GM12878 (cell line): Measurements from ENCODE around the gene EVX2. TPM values are rescaled to one million over a fixed set of nuclear protein-coding genes. Genes with fewer than 3 reads are reported as not detected.

Source experiments
- ATAC-seq: fragments of 200-7000 bp; cut with Tn5 transposase; 3 replicates; pipeline ENCODE4 v1.9.1; 2020; ENCODE audit warnings: mild to moderate bottlenecking, moderate library complexity
- BruUV-seq: library from RNA; stranded (reverse); fragments of 400-500 nt; replicated peaks from 2 replicates; lab custom pipeline; 2021; lab: Mats Ljungman, UMichigan
- CTCF ChIA-PET: fragments of 300-600 bp; sonication (Branson Sonifier 250); formaldehyde crosslinking; extraction: SDS; loops from one replicate; lab custom pipeline; 2021; ENCODE audit warnings: inconsistent platforms; lab: Yijun Ruan, JAX
- POLR2A ChIA-PET: fragments of 350-600 bp; formaldehyde crosslinking; extraction: SDS; loops from one replicate; lab custom pipeline; 2021; ENCODE audit warnings: inconsistent platforms; lab: Charles Lee
- RAD21 ChIA-PET: fragments of 300-600 bp; sonication (Branson Sonifier 250); formaldehyde crosslinking; loops from one replicate; lab custom pipeline; 2023; ENCODE audit warnings: antibody characterized with exemption; ENCODE audit not compliant: unreplicated experiment; lab: Charles Lee
- SMC1A ChIA-PET: fragments of 300-600 bp; sonication (Branson Sonifier 250); formaldehyde crosslinking; loops from one replicate; lab custom pipeline; 2023; ENCODE audit not compliant: unreplicated experiment, uncharacterized antibody; lab: Charles Lee
- DNase-seq: peaks from one replicate; pipeline ENCODE4 v3.0.0-alpha.2; 2011; ENCODE audit warnings: low read depth, low spot score
- FAIRE-seq: peaks from 3 replicates; lab custom pipeline; 2011; peaks lifted over from hg19 to GRCh38; lab: Jason Lieb, UNC
- H2AFZ ChIP-seq: 2 replicates; pipeline ENCODE4 v1.6.0; 2011; ENCODE audit warnings: low read depth, low read length, control low read depth; ENCODE audit not compliant: control insufficient read depth
- H3K27ac ChIP-seq: 2 replicates; pipeline ENCODE4 v1.5.1; 2011; ENCODE audit warnings: control low read depth; ENCODE audit not compliant: control insufficient read depth, insufficient read depth
- H3K27me3 ChIP-seq, 2 experiments: replicated peaks in 1 of 2; 2 replicates each; pipeline versions ENCODE4 v1.6.0 to v1.6.1; 2011; ENCODE audit warnings: low read length in 1 of 2; ENCODE audit not compliant: control insufficient read depth in 2 of 2, insufficient read depth in 2 of 2
- H3K36me3 ChIP-seq, 2 experiments: 2 replicates each; pipeline ENCODE4 v1.5.1; 2011; ENCODE audit warnings: low read length in 1 of 2; ENCODE audit not compliant: control insufficient read depth in 2 of 2, insufficient read depth in 2 of 2
- H3K4me1 ChIP-seq: 2 replicates; pipeline ENCODE4 v1.6.1; 2011; ENCODE audit warnings: mild to moderate bottlenecking, low read length, moderate library complexity, mixed read lengths; ENCODE audit not compliant: control insufficient read depth, insufficient read depth
- H3K4me2 ChIP-seq: 2 replicates; pipeline ENCODE4 v1.6.0; 2011; ENCODE audit warnings: control low read depth; ENCODE audit not compliant: control insufficient read depth, insufficient read depth
- H3K4me3 ChIP-seq: fragments of 200-600 bp; sonication (generic); 2 replicates; pipeline ENCODE4 v1.5.1; 2016
- H3K79me2 ChIP-seq: 2 replicates; pipeline ENCODE4 v1.6.0; 2011; ENCODE audit warnings: low read length; ENCODE audit not compliant: control insufficient read depth, insufficient read depth
- H3K9ac ChIP-seq: 2 replicates; pipeline ENCODE4 v1.8.0; 2011; ENCODE audit warnings: low read length, control low read depth, mixed read lengths; ENCODE audit not compliant: control insufficient read depth, insufficient read depth
- H3K9me3 ChIP-seq: replicated peaks from 3 replicates; pipeline ENCODE4 v1.5.1; 2011; ENCODE audit warnings: mild to moderate bottlenecking, low read length; ENCODE audit not compliant: control insufficient read depth, insufficient read depth
- H4K20me1 ChIP-seq: 2 replicates; pipeline ENCODE4 v1.6.0; 2011; ENCODE audit not compliant: control insufficient read depth, insufficient read depth
- ASH2L ChIP-seq: fragments of 300-600, 200-600 bp; sonication (generic); IDR thresholded peaks from 2 replicates; pipeline ENCODE4 v1.6.1; 2017; ENCODE audit warnings: low read depth, mild to moderate bottlenecking, borderline replicate concordance
- ATF2 ChIP-seq: IDR thresholded peaks from 2 replicates; pipeline ENCODE4 v1.6.1; 2012; ENCODE audit warnings: low read length, inconsistent platforms
- BRCA1 ChIP-seq: IDR thresholded peaks from 2 replicates; pipeline ENCODE4 v1.6.1; 2011; ENCODE audit warnings: low read depth, low read length, improper control_type of control experiment
- CHD2 ChIP-seq: IDR thresholded peaks from 2 replicates; pipeline ENCODE4 v1.6.1; 2011; ENCODE audit warnings: low read depth, low read length, improper control_type of control experiment, borderline replicate concordance
- MXI1 ChIP-seq: fragments of 150-350 bp; IDR thresholded peaks from 2 replicates; pipeline ENCODE4 v1.6.1; 2011; ENCODE audit warnings: low read depth, mild to moderate bottlenecking, inconsistent platforms, low read length, improper control_type of control experiment
- MYB ChIP-seq: fragments of 150-350 bp; IDR thresholded peaks from 2 replicates; pipeline ENCODE4 v1.6.1; 2014; ENCODE audit warnings: mild to moderate bottlenecking, low read depth, low read length, borderline replicate concordance
- NBN ChIP-seq: fragments of 450-650 bp; IDR thresholded peaks from 2 replicates; pipeline ENCODE4 v1.6.1; 2016
- RELB ChIP-seq: fragments of 450-650 bp; IDR thresholded peaks from 2 replicates; pipeline ENCODE4 v1.6.1; 2017; ENCODE audit warnings: low read depth, mild to moderate bottlenecking, moderate library complexity
- SUZ12 ChIP-seq: fragments of 200-600 bp; sonication (generic); IDR thresholded peaks from one replicate; pipeline ENCODE4 v1.6.1; 2018; ENCODE audit warnings: antibody characterized with exemption, mild to moderate bottlenecking; ENCODE audit not compliant: unreplicated experiment
- TBL1XR1 ChIP-seq: IDR thresholded peaks from 2 replicates; pipeline ENCODE4 v1.6.1; 2012; ENCODE audit warnings: low read depth, low read length, improper control_type of control experiment
- WGBS: methylation state at CpG from one replicate; pipeline ENCODE4 v1.1.6; 2016; ENCODE audit warnings: low lambda C conversion rate; ENCODE audit not compliant: insufficient replicate concordance, insufficient coverage; ENCODE audit errors: missing lambda C conversion rate; 5-methylcytosine and 5-hydroxymethylcytosine counted together
- in situ Hi-C: fragments of 300-500 bp; cut with MboI; formaldehyde crosslinking; loops from 9 replicates; pipeline ENCODE4 v1.14.3; 2018; ENCODE audit warnings: mixed read lengths
- intact Hi-C: fragments of 100-400 bp; cut with micrococcal nuclease; formaldehyde crosslinking; loops from one replicate; pipeline ENCODE4 v1.14.2; 2022; ENCODE audit not compliant: unreplicated experiment
- polyA plus RNA-seq, 11 experiments: library from polyadenylated mRNA; depleted of rRNA in 4 of 11; unstranded in 6 of 11; stranded (reverse) in 5 of 11; fragments of >200 nt; fragmentation: Nextera tagmentation in 4 of 11; fragmentation: Illumina TruSeq in 1 of 11; extraction: Ambion mirVana in 4 of 11; extraction: Trizol in 1 of 11; gene quantifications; 1 replicate in 1 of 11; 2 replicates in 10 of 11; pipeline versions ENCODE4 v1.2.1 to v1.2.3, GENCODE V29; 2011 to 2016; ENCODE audit warnings: inconsistent platforms in 2 of 11, missing spikeins in 2 of 11, low read depth in 1 of 11
- total RNA-seq, 4 experiments: library from RNA; depleted of rRNA in 3 of 4; stranded (reverse); fragments of >200 nt in 3 of 4; fragmentation: Illumina TruSeq in 1 of 4; extraction: Trizol in 1 of 4; gene quantifications; 2 replicates each; pipeline versions ENCODE4 v1.2.1 to v1.2.3, GENCODE V29; 2013 to 2021

Gene EVX2
- total and polyA plus RNA-seq, 10 of the 15 experiments (the other 5 are each of a cell fraction or from before 2014, with no cell fraction given): not detected

GRCh38 chr2:176132205-176133171, 48.7 kb upstream of the EVX2 start:
- H4K20me1 ChIP-seq: no peaks in the 10 kb centered on the region
- H3K9me3 ChIP-seq: peaks cover 1% of the 10 kb centered on the region; the same call in 2 of the 3 replicates
- H3K27me3 ChIP-seq: peaks cover 10 to 32% of the 10 kb centered on the region in 2 experiments
- peak overlapping the region; percentile 6; the same call in 1 of the 2 replicates for H3K4me3 ChIP-seq
- WGBS: 25% methylated on average over 30 of the region's 33 CpGs
- ChIA-PET POLR2A (no interaction called here), CTCF (interaction anchor here (0.7 to 3.4 kb wide), 15 partner anchors 8 to 1215 kb away, joined by 3 to 36 read pairs (median 7); no protein-coding TSS in a partner anchor)
- DNase-seq (no peak), ATAC-seq (no peak)
- H3K27ac ChIP-seq: no peak overlapping the region
- BruUV-seq: no TSS peak
- no peaks in the 10 kb centered on the region for H3K79me2 ChIP-seq
- TF ChIP-seq BRCA1: no peak
- TF ChIP-seq SUZ12: peak; percentile 34
- TF ChIP-seq NBN: no peak
- TF ChIP-seq ASH2L: no peak
- TF ChIP-seq, all 136 proteins: peak for 1
- H2AFZ ChIP-seq: no peak overlapping the region
- SMC1A ChIA-PET: interaction anchor here (0.7 to 3.2 kb wide), 12 partner anchors 10 to 1029 kb away, joined by 3 to 13 read pairs (median 4); no protein-coding TSS in a partner anchor
- in situ Hi-C loops: loop anchor here (25.0 kb wide), 1 partner anchor 1205 kb away; no protein-coding TSS in a partner anchor
- RAD21 ChIA-PET: interaction anchor here (1.5 to 2.4 kb wide), 3 partner anchors 422 to 1016 kb away, joined by 4 to 8 read pairs (median 7); no protein-coding TSS in a partner anchor
- FAIRE-seq: no peak
- intact Hi-C loops: no loop called here
- no peak overlapping the region for H3K9ac ChIP-seq
- no peak overlapping the region for H3K4me2 ChIP-seq
- H3K4me1 ChIP-seq: no peaks in the 10 kb centered on the region
- H3K36me3 ChIP-seq: no peaks in the 10 kb centered on the region

GRCh38 chr2:176131848-176132158, 48.0 kb upstream of the EVX2 start:
- Histone ChIP-seq H3K79me2 (no peaks in the 10 kb centered on the region), H3K9me3 (peaks cover 1% of the 10 kb centered on the region; the same call in 2 of the 3 replicates), H3K4me2 (no peak overlapping the region), H3K27ac (no peak overlapping the region), H3K9ac (no peak overlapping the region), H3K36me3 (no peaks in the 10 kb centered on the region), H3K4me3 (no peak overlapping the region), H4K20me1 (no peaks in the 10 kb centered on the region), H3K27me3 (peaks cover 10 to 30% of the 10 kb centered on the region in 2 experiments), H2AFZ (no peak overlapping the region), H3K4me1 (no peaks in the 10 kb centered on the region)
- ChIA-PET RAD21 (interaction anchor here (1.5 to 2.4 kb wide), 3 partner anchors 423 to 1017 kb away, joined by 4 to 8 read pairs (median 7); no protein-coding TSS in a partner anchor), SMC1A (interaction anchor here (0.7 to 3.2 kb wide), 12 partner anchors 9 to 1029 kb away, joined by 3 to 13 read pairs (median 4); no protein-coding TSS in a partner anchor), POLR2A (no interaction called here), CTCF (interaction anchor here (0.7 to 3.4 kb wide), 12 partner anchors 8 to 1018 kb away, joined by 3 to 36 read pairs (median 7); no protein-coding TSS in a partner anchor)
- in situ Hi-C loops: loop anchor here (25.0 kb wide), 1 partner anchor 1205 kb away; no protein-coding TSS in a partner anchor
- intact Hi-C loops: no loop called here
- WGBS: 10% methylated on average over 4 of the region's 4 CpGs
- ATAC-seq: no peak
- BruUV-seq: no TSS peak
- DNase-seq: no peak
- no peak for FAIRE-seq
- no peak for TF ChIP-seq NBN
- TF ChIP-seq ATF2: no peak
- TF ChIP-seq MXI1: no peak
- TF ChIP-seq RELB: no peak
- TF ChIP-seq CHD2: no peak
- no peak for TF ChIP-seq MYB
- no peak for TF ChIP-seq TBL1XR1
